ENCODE data around the gene MACROH2A2.
"Not testable (repeated sequence)": the region's sequence is repeated elsewhere in the genome, so short reads cannot be mapped to it uniquely, and the experiment has no call there.

MACROH2A2 gene

DNA sequence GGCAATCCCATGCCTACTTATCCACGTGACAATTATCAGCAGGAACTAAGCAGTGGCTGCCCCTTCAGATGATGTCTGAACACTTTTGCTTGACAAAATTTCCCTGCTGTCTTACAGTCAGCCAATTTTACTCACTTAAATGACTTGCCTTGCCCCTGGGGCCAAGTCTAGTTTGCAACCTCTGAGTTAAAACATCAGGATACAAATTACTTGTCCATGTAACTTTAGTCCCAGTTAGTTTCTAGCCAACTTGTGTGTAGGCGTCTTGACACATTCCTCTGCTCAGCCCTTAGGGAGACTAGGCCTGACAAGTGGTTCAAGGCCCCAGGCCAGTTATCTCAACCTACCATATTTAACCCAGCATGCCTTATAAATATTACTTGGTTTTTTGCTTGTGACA, 105.5 kb downstream of the MACROH2A2 start:
- DNase-seq (ENCODE audit: low spot score) = no peak

DNA sequence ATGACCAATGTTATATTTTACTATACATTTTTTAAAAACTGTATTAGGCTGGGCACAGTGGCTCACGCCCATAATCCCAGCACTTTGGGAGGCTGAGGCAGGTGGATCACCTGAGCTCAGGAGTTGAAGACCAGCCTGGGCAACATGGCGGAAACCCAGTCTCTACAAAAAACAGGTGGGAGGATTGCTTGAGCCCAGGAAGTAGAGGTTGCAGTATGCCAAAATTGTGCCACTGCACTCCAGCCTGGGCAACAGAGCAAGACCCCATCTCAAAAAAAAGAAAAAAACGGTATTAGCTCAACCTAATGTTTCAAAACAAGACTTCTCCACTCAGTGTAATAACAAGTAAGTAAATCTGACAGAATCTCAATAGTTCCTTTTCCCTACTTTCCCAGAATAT, 106.7 kb downstream of the MACROH2A2 start:
- DNase-seq (ENCODE audit: low spot score) = not testable (repeated sequence)

GRCh38 chr10:70160798-70161197, 108.2 kb downstream of the MACROH2A2 start:
- no peak for DNase-seq (ENCODE audit: low spot score)
